H1 (cell line): Measurements from ENCODE around the gene THAP9. TPM values are rescaled to one million over a fixed set of nuclear protein-coding genes. Genes with fewer than 3 reads are reported as not detected.

Experiments used
- BRCA1 ChIP-seq: IDR thresholded peaks from 2 replicates; pipeline ENCODE4 v1.6.1; 2012; ENCODE audit warnings: low read depth, low read length, improper control_type of control experiment
- CHD1 ChIP-seq: IDR thresholded peaks from 2 replicates; pipeline ENCODE4 v1.6.1; 2012; ENCODE audit warnings: low read depth, low read length, improper control_type of control experiment
- CTCF ChIP-seq, 3 experiments: IDR thresholded peaks; 1 replicate in 2 of 3; 2 replicates in 1 of 3; pipeline versions ENCODE4 v1.5.1 to v1.6.1; 2011; ENCODE audit warnings: low read length in 3 of 3, mild to moderate bottlenecking in 3 of 3, inconsistent platforms in 2 of 3, low read depth in 1 of 3, moderate library complexity in 1 of 3; ENCODE audit not compliant: insufficient read depth in 1 of 3; ENCODE audit errors: control extremely low read depth in 1 of 3
- EP300 ChIP-seq, 2 experiments: IDR thresholded peaks; 1 replicate in 1 of 2; 2 replicates in 1 of 2; pipeline ENCODE4 v1.6.1; 2011 to 2012; ENCODE audit warnings: low read depth in 2 of 2, low read length in 2 of 2, mild to moderate bottlenecking in 2 of 2, borderline replicate concordance in 1 of 2, inconsistent platforms in 1 of 2, moderate library complexity in 1 of 2
- EZH2 ChIP-seq: fragments of 200-600 bp; sonication (generic); IDR thresholded peaks from 2 replicates; pipeline ENCODE4 v1.7.1; 2012; ENCODE audit warnings: low read depth, mild to moderate bottlenecking, moderate library complexity, low read length, inconsistent platforms; ENCODE audit not compliant: severe bottlenecking
- KDM1A ChIP-seq: fragments of 200-600, 300-600 bp; sonication (generic); IDR thresholded peaks from 2 replicates; pipeline ENCODE4 v1.7.1; 2016; ENCODE audit warnings: mild to moderate bottlenecking, low read length, borderline replicate concordance
- MAX ChIP-seq: IDR thresholded peaks from 2 replicates; pipeline ENCODE4 v1.6.1; 2012; ENCODE audit warnings: inconsistent platforms
- PHF8 ChIP-seq: fragments of 200-600 bp; sonication (generic); conservative IDR thresholded peaks from 2 replicates; pipeline ENCODE4 v1.7.1; 2012; ENCODE audit warnings: low read depth, mild to moderate bottlenecking, inconsistent platforms, low read length, moderate library complexity
- RNF2 ChIP-seq: fragments of 200-900, 300-1000 bp; sonication (generic); IDR thresholded peaks from 2 replicates; pipeline ENCODE4 v1.7.1; 2016; ENCODE audit warnings: borderline replicate concordance, low read depth, mild to moderate bottlenecking, antibody characterized with exemption, low read length; ENCODE audit not compliant: poor library complexity, severe bottlenecking; ENCODE audit errors: missing control alignments
- SP4 ChIP-seq: IDR thresholded peaks from 2 replicates; pipeline ENCODE4 v1.6.1; 2012; ENCODE audit warnings: low read length, inconsistent platforms
- SUZ12 ChIP-seq: fragments of 200-600 bp; sonication (generic); IDR thresholded peaks from 2 replicates; pipeline ENCODE4 v1.6.1; 2012; ENCODE audit warnings: mild to moderate bottlenecking, inconsistent platforms, low read length, moderate library complexity, mixed read lengths
- TAF1 ChIP-seq: IDR thresholded peaks from 2 replicates; pipeline ENCODE4 v1.6.1; 2011; ENCODE audit warnings: mild to moderate bottlenecking, low read depth, low read length
- USF2 ChIP-seq: IDR thresholded peaks from 2 replicates; pipeline ENCODE4 v1.6.1; 2011; ENCODE audit warnings: low read length, improper control_type of control experiment
- polyA plus RNA-seq, 7 experiments: library from polyadenylated mRNA; depleted of rRNA in 3 of 7; stranded (reverse) in 5 of 7; unstranded in 2 of 7; fragments of >200 nt in 5 of 7; fragments of 200-250 nt in 2 of 7; gene quantifications; 1 replicate in 5 of 7; 2 replicates in 1 of 7; 4 replicates in 1 of 7; pipeline versions ENCODE4 v1.2.1 to v1.2.3, GENCODE V29; 2011 to 2013; ENCODE audit warnings: missing spikeins in 2 of 7, mixed read lengths in 2 of 7
- total RNA-seq: library from RNA; stranded (reverse); fragmentation: NEBNext Ultra II Directional; extraction: Animal tissue kit (Norgen Biotek cat#: 25700); gene quantifications from 2 replicates; pipeline ENCODE4 v1.2.1, GENCODE V29; 2021

The THAP9 gene
- total and polyA plus RNA-seq, 2 of the 8 experiments (the other 6 are each of a cell fraction or from before 2014, with no cell fraction given): 6.1 to 13.2 TPM

- no peak for TF ChIP-seq PHF8
- no peak for TF ChIP-seq SP4
- no peak for TF ChIP-seq TAF1
- no peak for TF ChIP-seq SUZ12
- TF ChIP-seq USF2: no peak
- TF ChIP-seq CTCF (IDR thresholded peaks at IDR 0.05; ENCODE audit: control extremely low read depth in 1 of 3, insufficient read depth in 1 of 3, low read depth in 1 of 3, low read length in 3 of 3): no peak
- TF ChIP-seq RNF2: no peak
- TF ChIP-seq CHD1: no peak
- TF ChIP-seq MAX: no peak
- no peak for TF ChIP-seq EZH2
- no peak for TF ChIP-seq BRCA1
- TF ChIP-seq KDM1A: no peak
- no peak for TF ChIP-seq EP300 (IDR thresholded peaks at IDR 0.05; ENCODE audit: borderline replicate concordance in 1 of 2, low read depth in 2 of 2, low read length in 2 of 2)
Observed at GRCh38 chr4:82861529-82861928, 39.0 kb upstream of the THAP9 start (continued).
